NB4 (cell line): ENCODE measurements around the gene CUEDC1.
"Not testable (repeated sequence)": the region's sequence is repeated elsewhere in the genome, so short reads cannot be mapped to it uniquely, and the experiment has no call there.

Source experiments
- DNase-seq: peaks from one replicate; pipeline ENCODE4 v3.0.0; 2010; ENCODE audit warnings: low read depth
- H3K4me3 ChIP-seq: one replicate; pipeline ENCODE4 v1.5.1; 2011; ENCODE audit warnings: mild to moderate bottlenecking, low read depth, low read length, moderate library complexity
- CTCF ChIP-seq: IDR thresholded peaks from one replicate; pipeline ENCODE4 v1.5.1; 2012; ENCODE audit warnings: low read depth, low read length
- MAX ChIP-seq: IDR thresholded peaks from 2 replicates; pipeline ENCODE4 v1.6.1; 2011; ENCODE audit warnings: low read depth, low read length
- MYC ChIP-seq: IDR thresholded peaks from 2 replicates; pipeline ENCODE4 v1.6.1; 2011; ENCODE audit warnings: low read depth, low read length
- POLR2A ChIP-seq: IDR thresholded peaks from 2 replicates; pipeline ENCODE4 v1.6.1; 2011; ENCODE audit warnings: mild to moderate bottlenecking; ENCODE audit not compliant: insufficient read length; ENCODE audit errors: extremely low read depth

The CUEDC1 gene

DNA sequence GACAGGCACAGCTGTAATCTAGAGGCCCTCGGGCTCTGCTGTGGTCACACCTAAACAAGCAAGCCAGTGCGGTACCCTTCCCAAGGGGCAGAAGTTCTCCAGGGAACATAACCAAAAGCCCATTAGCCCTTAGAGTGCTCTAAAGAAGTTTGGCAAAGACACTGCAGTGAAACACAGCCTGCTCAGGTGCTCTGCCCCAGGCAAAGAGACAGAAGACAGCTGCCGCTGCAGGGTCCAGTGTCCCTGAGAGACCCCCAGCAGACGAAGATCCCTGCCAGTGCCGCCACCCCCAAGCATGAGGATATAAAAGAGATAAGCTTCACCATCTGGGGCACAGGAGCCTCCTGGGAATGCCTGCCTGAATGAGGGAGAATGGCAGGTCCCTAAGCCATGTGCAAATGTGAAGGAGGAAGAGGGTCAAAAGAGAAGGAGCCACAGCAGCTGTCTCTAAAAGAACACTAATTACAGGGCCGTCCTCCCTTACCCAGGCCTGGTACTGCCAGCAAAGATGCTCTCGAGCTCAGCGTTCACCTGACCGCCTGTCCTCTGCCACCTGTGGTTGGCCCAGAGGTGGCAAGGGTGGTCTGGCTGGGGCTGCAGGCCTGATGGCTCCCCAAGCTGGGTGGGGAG, 29.7 kb downstream of the CUEDC1 start:
- no peak for TF ChIP-seq POLR2A
- TF ChIP-seq CTCF, result no peak
- TF ChIP-seq MAX, result no peak
- no peak for TF ChIP-seq MYC
- no peak overlapping the region for H3K4me3 ChIP-seq
- DNase-seq, result no peak

- H3K4me3 ChIP-seq, result no peak overlapping the region
- no peak for TF ChIP-seq MAX
- no peak for TF ChIP-seq POLR2A
- TF ChIP-seq MYC, result no peak
- TF ChIP-seq CTCF, result no peak
- no peak for DNase-seq
Observed at GRCh38 chr17:57924677-57925076, 30.5 kb downstream of the CUEDC1 start.

- H3K4me3 ChIP-seq, result no peak overlapping the region
- no peak for TF ChIP-seq MAX
- TF ChIP-seq CTCF, result no peak
- TF ChIP-seq POLR2A, result no peak
- no peak for TF ChIP-seq MYC
- no peak for DNase-seq
Observed at GRCh38 chr17:57923182-57923872, 31.9 kb downstream of the CUEDC1 start.

GRCh38 chr17:57922745-57923144, 32.5 kb downstream of the CUEDC1 start:
- DNase-seq, H3K4me3 ChIP-seq: not testable (repeated sequence)

DNA sequence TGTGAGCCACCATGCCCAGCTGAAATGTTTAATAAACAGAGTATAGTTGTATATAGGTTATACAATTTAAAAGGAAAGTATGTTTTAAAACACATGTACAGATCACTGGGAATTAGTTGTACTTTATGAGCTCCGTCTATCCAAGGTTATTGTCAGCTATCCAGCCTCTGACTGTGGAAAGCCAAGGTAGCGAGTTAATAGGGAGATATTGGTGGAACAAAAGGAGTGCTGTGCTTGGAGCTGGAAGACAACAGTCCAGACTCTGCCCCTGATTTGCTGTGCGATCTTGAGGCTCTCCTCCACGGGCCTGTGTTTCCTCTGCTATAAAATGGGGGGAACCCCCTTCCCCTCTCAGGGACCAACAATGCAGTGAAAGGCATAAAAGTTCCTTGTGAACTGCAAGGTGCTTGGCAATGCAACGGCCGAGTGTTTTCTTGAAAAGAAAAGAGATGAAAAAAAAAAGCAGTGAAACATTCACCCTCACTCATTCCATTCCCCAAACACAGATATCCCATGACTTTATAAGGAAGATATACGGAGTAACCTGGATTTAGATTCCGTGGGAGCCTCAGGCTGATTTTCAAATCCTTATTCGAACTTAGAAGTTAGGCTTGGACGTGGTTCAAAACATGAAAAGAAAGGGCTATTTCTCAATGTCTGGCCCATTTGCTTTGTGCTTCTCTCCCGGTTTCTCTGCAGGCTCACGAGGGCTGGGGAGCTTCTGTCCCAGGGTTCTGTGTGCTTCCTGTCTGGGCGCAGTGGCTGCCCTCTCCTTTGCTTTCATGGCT, 34.1 kb downstream of the CUEDC1 start:
- DNase-seq, result no peak
- H3K4me3 ChIP-seq, result no peak overlapping the region
- TF ChIP-seq MAX (no peak), MYC (no peak), CTCF (no peak)

GRCh38 chr17:57919918-57920317, 35.3 kb downstream of the CUEDC1 start:
- no peak for TF ChIP-seq POLR2A
- TF ChIP-seq MYC, result no peak
- no peak for TF ChIP-seq CTCF
- no peak for TF ChIP-seq MAX
- no peak for DNase-seq
- H3K4me3 ChIP-seq, result no peak overlapping the region
